HEK293 (cell line): ENCODE data around the gene CDC27.
A peak's percentile ranks its signal among the peaks of the same experiment; 100 is the strongest.

Source experiments
- BCL11A ChIP-seq: fragments of 450-650 bp; formaldehyde crosslinking; IDR thresholded peaks from 2 replicates; pipeline ENCODE4 v1.5.1; 2016; ENCODE audit warnings: low read depth, missing biosample characterization, missing genetic modification characterization
- GLI4 ChIP-seq: fragments of 450-650 bp; formaldehyde crosslinking; IDR thresholded peaks from 2 replicates; pipeline ENCODE4 v1.5.1; 2016; ENCODE audit warnings: missing biosample characterization, missing genetic modification characterization
- KLF1 ChIP-seq: fragments of 450-650 bp; formaldehyde crosslinking; IDR thresholded peaks from 2 replicates; pipeline ENCODE4 v1.5.1; 2016; ENCODE audit warnings: missing biosample characterization, missing genetic modification characterization
- TRIM28 ChIP-seq: IDR thresholded peaks from 2 replicates; pipeline ENCODE4 v1.6.1; 2011; ENCODE audit warnings: low read length, control low read depth, borderline replicate concordance
- ZBTB10 ChIP-seq: fragments of 450-650 bp; formaldehyde crosslinking; IDR thresholded peaks from 2 replicates; pipeline ENCODE4 v1.5.1; 2016; ENCODE audit warnings: missing biosample characterization, missing genetic modification characterization
- ZBTB11 ChIP-seq: fragments of 450-650 bp; formaldehyde crosslinking; conservative IDR thresholded peaks from 2 replicates; pipeline ENCODE4 v1.5.1; 2016; ENCODE audit warnings: low read depth, missing biosample characterization, missing genetic modification characterization
- ZFP69B ChIP-seq: fragments of 450-650 bp; formaldehyde crosslinking; IDR thresholded peaks from 2 replicates; pipeline ENCODE4 v1.5.1; 2016; ENCODE audit warnings: missing biosample characterization, missing genetic modification characterization
- ZNF10 ChIP-seq: fragments of 450-650 bp; formaldehyde crosslinking; IDR thresholded peaks from 2 replicates; pipeline ENCODE4 v1.5.1; 2017; ENCODE audit warnings: missing biosample characterization, missing genetic modification characterization
- ZNF184 ChIP-seq: fragments of 450-650 bp; IDR thresholded peaks from 2 replicates; pipeline ENCODE4 v1.5.1; 2018; ENCODE audit warnings: missing biosample characterization, mild to moderate bottlenecking, missing genetic modification characterization
- ZNF23 ChIP-seq: fragments of 450-650 bp; formaldehyde crosslinking; IDR thresholded peaks from 2 replicates; pipeline ENCODE4 v1.5.1; 2016; ENCODE audit warnings: missing biosample characterization, missing genetic modification characterization, borderline replicate concordance
- ZNF24 ChIP-seq: fragments of 450-650 bp; formaldehyde crosslinking; IDR thresholded peaks from 2 replicates; pipeline ENCODE4 v1.5.1; 2016; ENCODE audit warnings: missing biosample characterization, missing genetic modification characterization
- ZNF37A ChIP-seq: fragments of 450-650 bp; IDR thresholded peaks from 2 replicates; pipeline ENCODE4 v1.5.1; 2018; ENCODE audit warnings: missing biosample characterization, missing genetic modification characterization
- ZNF416 ChIP-seq: fragments of 450-650 bp; formaldehyde crosslinking; IDR thresholded peaks from 2 replicates; pipeline ENCODE4 v1.5.1; 2016; ENCODE audit warnings: missing biosample characterization, missing genetic modification characterization
- ZNF548 ChIP-seq: fragments of 450-650 bp; formaldehyde crosslinking; IDR thresholded peaks from 2 replicates; pipeline ENCODE4 v1.5.1; 2016; ENCODE audit warnings: missing biosample characterization, missing genetic modification characterization
- ZNF549 ChIP-seq: fragments of 450-650 bp; IDR thresholded peaks from 2 replicates; pipeline ENCODE4 v1.5.1; 2018; ENCODE audit warnings: missing biosample characterization, missing genetic modification characterization, mild to moderate bottlenecking, inconsistent platforms, moderate library complexity
- ZNF560 ChIP-seq: fragments of 450-650 bp; formaldehyde crosslinking; IDR thresholded peaks from 2 replicates; pipeline ENCODE4 v1.5.1; 2017; ENCODE audit warnings: missing biosample characterization, missing genetic modification characterization, borderline replicate concordance
- ZNF639 ChIP-seq: fragments of 450-650 bp; formaldehyde crosslinking; IDR thresholded peaks from 2 replicates; pipeline ENCODE4 v1.5.1; 2016; ENCODE audit warnings: missing biosample characterization, missing genetic modification characterization
- ZNF692 ChIP-seq: fragments of 450-650 bp; formaldehyde crosslinking; IDR thresholded peaks from 2 replicates; pipeline ENCODE4 v1.5.1; 2016; ENCODE audit warnings: missing biosample characterization, missing genetic modification characterization
- ZNF768 ChIP-seq: fragments of 450-650 bp; formaldehyde crosslinking; IDR thresholded peaks from 2 replicates; pipeline ENCODE4 v1.5.1; 2018; ENCODE audit warnings: missing biosample characterization, mild to moderate bottlenecking, missing genetic modification characterization
- ZNF791 ChIP-seq: fragments of 450-650 bp; formaldehyde crosslinking; IDR thresholded peaks from 2 replicates; pipeline ENCODE4 v1.5.1; 2016; ENCODE audit warnings: missing biosample characterization, missing genetic modification characterization
- TF ChIP-seq, protein P1 (sequence below): fragments of 450-650 bp; formaldehyde crosslinking; IDR thresholded peaks from 2 replicates; pipeline ENCODE4 v1.5.1; 2017; ENCODE audit warnings: missing biosample characterization, missing genetic modification characterization
- TF ChIP-seq, protein P2 (sequence below): fragments of 450-650 bp; formaldehyde crosslinking; optimal IDR thresholded peaks from 2 replicates; pipeline ENCODE3; 2016; ENCODE audit warnings: missing biosample characterization, mild to moderate bottlenecking, missing genetic modification characterization
- TF ChIP-seq, protein P3 (sequence below): fragments of 450-650 bp; formaldehyde crosslinking; IDR thresholded peaks from 2 replicates; pipeline ENCODE4 v1.5.1; 2016; ENCODE audit warnings: missing biosample characterization, missing genetic modification characterization
- TF ChIP-seq, protein P4 (sequence below): IDR thresholded peaks from 2 replicates; pipeline ENCODE4 v1.6.1; 2011; ENCODE audit warnings: mild to moderate bottlenecking, low read depth, low read length, borderline replicate concordance

The CDC27 gene

GRCh38 chr17:47229535-47230443, 40.7 kb upstream of the CDC27 start (continued):
- no peak for TF ChIP-seq ZBTB10 (tag by site-specific recombination)
- TF ChIP-seq ZNF23: no peak
- no peak for TF ChIP-seq ZBTB11 (tag by site-specific recombination)
- peak; percentile 25; the same call in 1 of the 2 replicates for TF ChIP-seq ZNF692 (tag by site-specific recombination)
- TF ChIP-seq ZNF639 (tag by site-specific recombination): peak; percentile 43; the same call in 1 of the 2 replicates
- TF ChIP-seq BCL11A (tag by site-specific recombination): no peak
- no peak for TF ChIP-seq ZNF37A (tag by site-specific recombination)
- TF ChIP-seq, protein P1, sequence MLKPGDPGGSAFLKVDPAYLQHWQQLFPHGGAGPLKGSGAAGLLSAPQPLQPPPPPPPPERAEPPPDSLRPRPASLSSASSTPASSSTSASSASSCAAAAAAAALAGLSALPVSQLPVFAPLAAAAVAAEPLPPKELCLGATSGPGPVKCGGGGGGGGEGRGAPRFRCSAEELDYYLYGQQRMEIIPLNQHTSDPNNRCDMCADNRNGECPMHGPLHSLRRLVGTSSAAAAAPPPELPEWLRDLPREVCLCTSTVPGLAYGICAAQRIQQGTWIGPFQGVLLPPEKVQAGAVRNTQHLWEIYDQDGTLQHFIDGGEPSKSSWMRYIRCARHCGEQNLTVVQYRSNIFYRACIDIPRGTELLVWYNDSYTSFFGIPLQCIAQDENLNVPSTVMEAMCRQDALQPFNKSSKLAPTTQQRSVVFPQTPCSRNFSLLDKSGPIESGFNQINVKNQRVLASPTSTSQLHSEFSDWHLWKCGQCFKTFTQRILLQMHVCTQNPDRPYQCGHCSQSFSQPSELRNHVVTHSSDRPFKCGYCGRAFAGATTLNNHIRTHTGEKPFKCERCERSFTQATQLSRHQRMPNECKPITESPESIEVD (tag by site-specific recombination): no peak
- TF ChIP-seq, protein P2, sequence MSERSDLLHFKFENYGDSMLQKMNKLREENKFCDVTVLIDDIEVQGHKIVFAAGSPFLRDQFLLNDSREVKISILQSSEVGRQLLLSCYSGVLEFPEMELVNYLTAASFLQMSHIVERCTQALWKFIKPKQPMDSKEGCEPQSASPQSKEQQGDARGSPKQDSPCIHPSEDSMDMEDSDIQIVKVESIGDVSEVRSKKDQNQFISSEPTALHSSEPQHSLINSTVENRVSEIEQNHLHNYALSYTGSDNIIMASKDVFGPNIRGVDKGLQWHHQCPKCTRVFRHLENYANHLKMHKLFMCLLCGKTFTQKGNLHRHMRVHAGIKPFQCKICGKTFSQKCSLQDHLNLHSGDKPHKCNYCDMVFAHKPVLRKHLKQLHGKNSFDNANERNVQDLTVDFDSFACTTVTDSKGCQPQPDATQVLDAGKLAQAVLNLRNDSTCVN: no peak
- TF ChIP-seq, protein P3, sequence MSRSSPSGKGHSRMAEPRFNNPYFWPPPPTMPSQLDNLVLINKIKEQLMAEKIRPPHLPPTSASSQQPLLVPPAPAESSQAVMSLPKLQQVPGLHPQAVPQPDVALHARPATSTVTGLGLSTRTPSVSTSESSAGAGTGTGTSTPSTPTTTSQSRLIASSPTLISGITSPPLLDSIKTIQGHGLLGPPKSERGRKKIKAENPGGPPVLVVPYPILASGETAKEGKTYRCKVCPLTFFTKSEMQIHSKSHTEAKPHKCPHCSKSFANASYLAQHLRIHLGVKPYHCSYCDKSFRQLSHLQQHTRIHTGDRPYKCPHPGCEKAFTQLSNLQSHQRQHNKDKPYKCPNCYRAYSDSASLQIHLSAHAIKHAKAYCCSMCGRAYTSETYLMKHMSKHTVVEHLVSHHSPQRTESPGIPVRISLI: no peak
- TF ChIP-seq ZNF560 (tag by site-specific recombination): no peak
- no peak for TF ChIP-seq ZFP69B
- TF ChIP-seq GLI4 (tag by site-specific recombination): no peak
- TF ChIP-seq, protein P4, sequence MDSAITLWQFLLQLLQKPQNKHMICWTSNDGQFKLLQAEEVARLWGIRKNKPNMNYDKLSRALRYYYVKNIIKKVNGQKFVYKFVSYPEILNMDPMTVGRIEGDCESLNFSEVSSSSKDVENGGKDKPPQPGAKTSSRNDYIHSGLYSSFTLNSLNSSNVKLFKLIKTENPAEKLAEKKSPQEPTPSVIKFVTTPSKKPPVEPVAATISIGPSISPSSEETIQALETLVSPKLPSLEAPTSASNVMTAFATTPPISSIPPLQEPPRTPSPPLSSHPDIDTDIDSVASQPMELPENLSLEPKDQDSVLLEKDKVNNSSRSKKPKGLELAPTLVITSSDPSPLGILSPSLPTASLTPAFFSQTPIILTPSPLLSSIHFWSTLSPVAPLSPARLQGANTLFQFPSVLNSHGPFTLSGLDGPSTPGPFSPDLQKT: no peak
- TF ChIP-seq ZNF548 (tag by site-specific recombination): no peak
- TF ChIP-seq ZNF10 (tag by site-specific recombination): 0 out of 2 replicates have a peak, but pooled peaks have one; percentile 10
- no peak for TF ChIP-seq ZNF416 (tag by site-specific recombination)
- no peak for TF ChIP-seq ZNF768 (tag by site-specific recombination)
- TF ChIP-seq ZNF184 (tag by site-specific recombination): no peak
- TF ChIP-seq TRIM28: peak; percentile 85
- TF ChIP-seq KLF1 (tag by site-specific recombination): no peak
- TF ChIP-seq ZNF24 (tag by site-specific recombination): peak; percentile 67; the same call in 1 of the 2 replicates
- no peak for TF ChIP-seq ZNF549 (tag by site-specific recombination)
- no peak for TF ChIP-seq ZNF791 (tag by site-specific recombination)
